ENCODE results near the gene DNAH9. TPM values are rescaled to one million over a fixed set of nuclear protein-coding genes. Genes with fewer than 3 reads are reported as not detected.

DNAH9 gene
- total RNA-seq, 1 experiment from 2014 or later = 0.22 TPM

DNA sequence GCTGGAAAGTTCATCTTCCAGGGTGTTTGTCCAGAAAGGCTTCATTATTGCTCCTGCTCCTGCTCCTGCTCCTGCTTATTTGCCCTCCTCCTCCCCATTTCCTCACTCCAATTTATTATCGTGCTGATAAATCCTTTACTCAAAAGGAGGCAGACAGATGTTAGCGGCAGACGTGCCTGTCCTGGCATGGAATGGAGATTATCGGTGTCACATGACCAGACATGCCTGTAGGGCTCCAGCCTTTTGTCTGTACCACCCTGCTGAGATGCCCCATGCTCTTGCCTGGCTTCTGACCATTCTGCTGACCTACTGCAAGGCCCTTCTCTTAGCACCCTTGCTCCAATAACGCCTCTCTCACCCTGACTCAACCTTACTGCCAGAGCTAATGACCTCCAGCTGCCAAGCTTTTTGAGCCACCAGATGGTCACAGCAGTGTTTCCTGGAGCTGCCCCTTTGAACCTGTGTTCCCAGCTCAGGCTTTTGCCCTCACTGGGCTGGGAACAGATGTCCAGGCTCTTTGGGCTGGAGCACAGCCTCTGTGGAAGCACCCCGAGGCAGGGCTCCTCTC lies 12.8 kb downstream of the DNAH9 start:
- Mint-ChIP-seq H3K4me1 (peaks cover 11 to 12% of the 10 kb centered on the region in 2 experiments), H3K36me3 (ENCODE audit: insufficient read depth in 1 of 3, low read depth in 3 of 3) (no peaks in the 10 kb centered on the region), H3K9me3 (no peaks in the 10 kb centered on the region), H3K4me3 (no peak overlapping the region), H3K27me3 (ENCODE audit: low read depth) (0 out of 2 replicates have a peak, but pooled peaks cover 2% of the 10 kb centered on the region), H3K27ac (no peak overlapping the region)
- no CpG with 5 or more reads among the region's 6 CpGs for WGBS (ENCODE audit: extremely low coverage, insufficient read length, low lambda C conversion rate)
- H2BK20ac ChIP-seq (ENCODE audit: low read depth, low read length, poor library complexity, severe bottlenecking) = no peak overlapping the region
- H4K20me1 ChIP-seq (ENCODE audit: control insufficient read depth, insufficient read depth, insufficient read length) = no peaks in the 10 kb centered on the region
- H3K4me2 ChIP-seq (ENCODE audit: insufficient read depth, insufficient read length, low read length) = no peak overlapping the region
- H3K4ac ChIP-seq (ENCODE audit: low read depth, low read length) = no peak overlapping the region
- no peak overlapping the region for H3K9ac ChIP-seq (ENCODE audit: extremely low read depth, insufficient read length, low read length)
- H3K79me2 ChIP-seq (ENCODE audit: insufficient read depth, low read length) = no peaks in the 10 kb centered on the region
- no peaks in the 10 kb centered on the region for H3K27me3 ChIP-seq (ENCODE audit: insufficient read depth, low read length)
- no peak overlapping the region for H2BK12ac ChIP-seq (ENCODE audit: insufficient read length, low read depth, low read length)
- no peak overlapping the region for H2BK120ac ChIP-seq (ENCODE audit: low read depth, low read length, poor library complexity, severe bottlenecking)
- no peak overlapping the region for H4K5ac ChIP-seq (ENCODE audit: insufficient read length, low read depth, low read length)
- H4K8ac ChIP-seq (replicated peaks; ENCODE audit: insufficient read length, low read depth, low read length) = no peak overlapping the region
- H4K91ac ChIP-seq (ENCODE audit: insufficient read length, low read depth, low read length) = no peak overlapping the region
- H3K14ac ChIP-seq (ENCODE audit: insufficient read depth, low read length) = no peak overlapping the region
- H3K23ac ChIP-seq (ENCODE audit: insufficient read length, low read depth, low read length) = no peak overlapping the region
- no peak overlapping the region for H2AK5ac ChIP-seq (ENCODE audit: insufficient read length, low read length)
- H3K4me1 ChIP-seq (ENCODE audit: insufficient read depth, low read length) = no peaks in the 10 kb centered on the region
- H3K56ac ChIP-seq (ENCODE audit: insufficient read length, low read depth, low read length) = no peak overlapping the region
- H3K18ac ChIP-seq (ENCODE audit: insufficient read length, low read depth, low read length) = no peak overlapping the region
- H2AFZ ChIP-seq (ENCODE audit: low read length) = no peak overlapping the region
- DNase-seq = no peak
- H3T11ph ChIP-seq (ENCODE audit: low read length) = no peak overlapping the region
- no peaks in the 10 kb centered on the region for H3K9me3 ChIP-seq (ENCODE audit: control insufficient read depth, low read depth, low read length)
- no peak overlapping the region for H2BK5ac ChIP-seq (ENCODE audit: insufficient read length, low read length)
- H3K79me1 ChIP-seq (ENCODE audit: insufficient read depth, low read depth, low read length, poor library complexity, severe bottlenecking) = no peaks in the 10 kb centered on the region
- H3K27ac ChIP-seq (ENCODE audit: insufficient read length, low read depth, low read length) = no peak overlapping the region
- TF ChIP-seq, protein P1, sequence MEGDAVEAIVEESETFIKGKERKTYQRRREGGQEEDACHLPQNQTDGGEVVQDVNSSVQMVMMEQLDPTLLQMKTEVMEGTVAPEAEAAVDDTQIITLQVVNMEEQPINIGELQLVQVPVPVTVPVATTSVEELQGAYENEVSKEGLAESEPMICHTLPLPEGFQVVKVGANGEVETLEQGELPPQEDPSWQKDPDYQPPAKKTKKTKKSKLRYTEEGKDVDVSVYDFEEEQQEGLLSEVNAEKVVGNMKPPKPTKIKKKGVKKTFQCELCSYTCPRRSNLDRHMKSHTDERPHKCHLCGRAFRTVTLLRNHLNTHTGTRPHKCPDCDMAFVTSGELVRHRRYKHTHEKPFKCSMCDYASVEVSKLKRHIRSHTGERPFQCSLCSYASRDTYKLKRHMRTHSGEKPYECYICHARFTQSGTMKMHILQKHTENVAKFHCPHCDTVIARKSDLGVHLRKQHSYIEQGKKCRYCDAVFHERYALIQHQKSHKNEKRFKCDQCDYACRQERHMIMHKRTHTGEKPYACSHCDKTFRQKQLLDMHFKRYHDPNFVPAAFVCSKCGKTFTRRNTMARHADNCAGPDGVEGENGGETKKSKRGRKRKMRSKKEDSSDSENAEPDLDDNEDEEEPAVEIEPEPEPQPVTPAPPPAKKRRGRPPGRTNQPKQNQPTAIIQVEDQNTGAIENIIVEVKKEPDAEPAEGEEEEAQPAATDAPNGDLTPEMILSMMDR (conservative IDR thresholded peaks at IDR 0.05) = no peak
- no peak overlapping the region for H2BK15ac ChIP-seq (ENCODE audit: low read depth, low read length)
- no peaks in the 10 kb centered on the region for H3K23me2 ChIP-seq (ENCODE audit: insufficient read length, low read depth, low read length, poor library complexity, severe bottlenecking)
